ENCODE data around the gene ZMIZ1. TPM values are rescaled to one million over a fixed set of nuclear protein-coding genes. Genes with fewer than 3 reads are reported as not detected.

The ZMIZ1 gene
- total RNA-seq, 1 donor from 2014 or later, result 46.2 TPM

GRCh38 chr10:79241990-79242619, 173.3 kb downstream of the ZMIZ1 start:
- TF ChIP-seq, protein P1, sequence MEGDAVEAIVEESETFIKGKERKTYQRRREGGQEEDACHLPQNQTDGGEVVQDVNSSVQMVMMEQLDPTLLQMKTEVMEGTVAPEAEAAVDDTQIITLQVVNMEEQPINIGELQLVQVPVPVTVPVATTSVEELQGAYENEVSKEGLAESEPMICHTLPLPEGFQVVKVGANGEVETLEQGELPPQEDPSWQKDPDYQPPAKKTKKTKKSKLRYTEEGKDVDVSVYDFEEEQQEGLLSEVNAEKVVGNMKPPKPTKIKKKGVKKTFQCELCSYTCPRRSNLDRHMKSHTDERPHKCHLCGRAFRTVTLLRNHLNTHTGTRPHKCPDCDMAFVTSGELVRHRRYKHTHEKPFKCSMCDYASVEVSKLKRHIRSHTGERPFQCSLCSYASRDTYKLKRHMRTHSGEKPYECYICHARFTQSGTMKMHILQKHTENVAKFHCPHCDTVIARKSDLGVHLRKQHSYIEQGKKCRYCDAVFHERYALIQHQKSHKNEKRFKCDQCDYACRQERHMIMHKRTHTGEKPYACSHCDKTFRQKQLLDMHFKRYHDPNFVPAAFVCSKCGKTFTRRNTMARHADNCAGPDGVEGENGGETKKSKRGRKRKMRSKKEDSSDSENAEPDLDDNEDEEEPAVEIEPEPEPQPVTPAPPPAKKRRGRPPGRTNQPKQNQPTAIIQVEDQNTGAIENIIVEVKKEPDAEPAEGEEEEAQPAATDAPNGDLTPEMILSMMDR (IDR thresholded peaks at IDR 0.05), result no peak
- H3K4me1 Mint-ChIP-seq (ENCODE audit: low read depth), result peaks cover 66% of the 10 kb centered on the region
- no peaks in the 10 kb centered on the region for H3K9me3 Mint-ChIP-seq (ENCODE audit: low read depth)
- peak overlapping the region; percentile 63 for H3K27ac Mint-ChIP-seq (ENCODE audit: unreplicated experiment)
- DNase-seq (ENCODE audit: low spot score), result no peak
- H3K36me3 Mint-ChIP-seq (ENCODE audit: low read depth), result no peaks in the 10 kb centered on the region
- no peaks in the 10 kb centered on the region for H3K27me3 Mint-ChIP-seq (ENCODE audit: low read depth)
- peak overlapping the region; percentile 61 for H3K4me3 Mint-ChIP-seq (ENCODE audit: unreplicated experiment)

DNA sequence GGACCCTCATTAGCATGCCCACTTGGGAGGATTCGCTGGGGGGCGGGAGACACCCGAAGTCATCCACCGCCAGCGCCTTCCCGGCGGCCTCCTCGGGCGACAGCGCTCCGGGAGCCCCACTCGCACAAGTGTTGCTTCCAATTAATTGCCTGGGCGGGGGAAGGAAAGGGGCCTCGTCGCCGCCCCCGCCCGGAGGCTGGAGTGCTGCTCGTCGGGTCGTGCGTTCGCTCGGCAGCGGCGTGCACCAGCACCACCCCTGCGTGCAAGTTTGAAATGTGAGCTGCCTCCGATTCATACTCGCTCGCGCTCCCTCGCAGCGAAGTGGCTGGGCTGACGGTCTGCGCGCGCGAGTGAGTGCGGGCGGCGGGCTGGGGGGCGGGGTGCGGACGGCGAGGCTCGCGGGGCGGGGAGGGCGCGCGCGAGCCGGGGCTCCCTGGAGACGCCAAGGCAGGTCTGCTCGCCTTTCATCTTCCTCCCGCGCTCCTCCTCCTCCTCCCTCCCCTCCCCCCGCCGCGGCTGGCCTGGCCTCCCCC, 173.9 kb downstream of the ZMIZ1 start:
- TF ChIP-seq, protein P1 (IDR thresholded peaks at IDR 0.05), result peak; percentile 12

DNA sequence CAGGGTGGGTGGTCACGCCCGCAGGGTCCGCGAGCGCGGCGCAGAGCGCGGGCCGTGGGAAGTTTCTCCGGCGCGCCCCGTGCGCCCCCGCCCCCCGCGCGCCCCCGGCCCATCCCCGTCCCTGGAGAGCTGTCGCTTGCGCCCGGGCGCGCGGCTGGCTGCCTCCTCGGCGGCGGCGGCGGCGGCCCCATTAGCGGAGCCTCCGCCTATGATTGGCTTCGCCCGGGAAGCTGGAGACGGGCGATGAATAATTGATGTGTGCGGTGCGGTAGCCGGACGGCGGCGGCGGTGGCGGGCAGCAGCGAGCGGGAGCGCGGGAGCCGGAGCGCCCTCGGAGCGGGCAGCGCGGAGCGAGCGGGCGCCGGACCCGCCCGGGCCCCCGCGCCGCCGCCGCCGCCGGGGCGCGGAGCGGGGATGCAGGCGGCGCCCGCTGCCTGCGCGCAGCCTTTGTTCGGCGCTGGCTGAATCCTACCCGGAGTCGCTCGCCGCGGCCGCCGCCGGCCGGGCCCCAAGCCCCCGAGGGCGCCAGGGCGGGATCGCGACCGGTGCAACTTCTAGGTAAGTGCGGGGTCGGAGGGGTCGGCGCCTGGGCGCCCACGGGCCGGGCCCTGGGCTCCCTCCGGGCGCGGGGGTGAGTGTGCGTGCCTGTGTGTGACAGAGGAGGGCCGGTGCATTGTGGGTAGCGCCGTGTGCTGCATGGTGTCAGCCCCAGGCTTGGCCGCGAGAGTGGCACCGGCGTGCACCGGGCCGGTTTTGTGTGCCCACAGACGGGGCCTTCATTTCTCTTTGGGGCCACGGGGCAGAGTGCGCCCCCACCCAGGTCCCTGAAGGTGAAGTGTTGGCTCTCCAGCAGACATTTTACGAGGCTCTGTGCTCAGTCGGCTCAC, 174.7 kb downstream of the ZMIZ1 start:
- H3K4me1 Mint-ChIP-seq (ENCODE audit: low read depth), result peaks cover 61% of the 10 kb centered on the region
- DNase-seq (ENCODE audit: low spot score), result no peak
- no peak overlapping the region for H3K27ac Mint-ChIP-seq (ENCODE audit: unreplicated experiment)
- H3K27me3 Mint-ChIP-seq (ENCODE audit: low read depth), result no peaks in the 10 kb centered on the region
- no peaks in the 10 kb centered on the region for H3K9me3 Mint-ChIP-seq (ENCODE audit: low read depth)
- peak overlapping the region; percentile 57 for H3K4me3 Mint-ChIP-seq (ENCODE audit: unreplicated experiment)
- no peaks in the 10 kb centered on the region for H3K36me3 Mint-ChIP-seq (ENCODE audit: low read depth)
- TF ChIP-seq, protein P1 (IDR thresholded peaks at IDR 0.05), result no peak

More for the DNA sequence above, 173.9 kb downstream of the ZMIZ1 start:
- Mint-ChIP-seq H3K36me3 (ENCODE audit: low read depth) (no peaks in the 10 kb centered on the region), H3K9me3 (ENCODE audit: low read depth) (no peaks in the 10 kb centered on the region), H3K4me1 (ENCODE audit: low read depth) (peaks cover 61% of the 10 kb centered on the region), H3K27ac (ENCODE audit: unreplicated experiment) (no peak overlapping the region), H3K27me3 (ENCODE audit: low read depth) (no peaks in the 10 kb centered on the region), H3K4me3 (ENCODE audit: unreplicated experiment) (peak overlapping the region; percentile 62)
- no peak for DNase-seq (ENCODE audit: low spot score)

DNA sequence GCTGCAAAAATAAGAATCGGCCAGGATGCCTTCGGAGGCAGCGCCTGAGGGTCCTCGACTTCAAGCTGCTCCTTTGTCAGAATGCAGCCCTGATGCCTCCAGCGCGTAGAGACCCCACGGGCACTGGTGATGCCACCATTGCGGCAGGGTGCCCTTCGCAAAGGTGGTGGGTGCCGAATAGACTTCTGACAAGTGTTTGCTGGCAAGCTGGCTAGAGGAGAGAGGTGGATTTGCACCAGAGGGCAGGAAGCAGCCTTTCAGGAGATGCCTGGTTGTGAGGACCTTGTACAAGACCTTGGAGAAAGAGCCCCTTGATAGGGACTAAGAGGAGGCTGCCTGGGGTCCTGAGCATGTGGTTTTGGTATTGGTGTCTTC, 175.3 kb downstream of the ZMIZ1 start:
- H3K36me3 Mint-ChIP-seq (ENCODE audit: low read depth), result no peaks in the 10 kb centered on the region
- no peaks in the 10 kb centered on the region for H3K27me3 Mint-ChIP-seq (ENCODE audit: low read depth)
- no peak overlapping the region for H3K27ac Mint-ChIP-seq (ENCODE audit: unreplicated experiment)
- H3K9me3 Mint-ChIP-seq (ENCODE audit: low read depth), result no peaks in the 10 kb centered on the region
- DNase-seq (ENCODE audit: low spot score), result no peak
- peaks cover 57% of the 10 kb centered on the region for H3K4me1 Mint-ChIP-seq (ENCODE audit: low read depth)
- TF ChIP-seq, protein P1 (IDR thresholded peaks at IDR 0.05), result no peak
- H3K4me3 Mint-ChIP-seq (ENCODE audit: unreplicated experiment), result peak overlapping the region; percentile 56

DNA sequence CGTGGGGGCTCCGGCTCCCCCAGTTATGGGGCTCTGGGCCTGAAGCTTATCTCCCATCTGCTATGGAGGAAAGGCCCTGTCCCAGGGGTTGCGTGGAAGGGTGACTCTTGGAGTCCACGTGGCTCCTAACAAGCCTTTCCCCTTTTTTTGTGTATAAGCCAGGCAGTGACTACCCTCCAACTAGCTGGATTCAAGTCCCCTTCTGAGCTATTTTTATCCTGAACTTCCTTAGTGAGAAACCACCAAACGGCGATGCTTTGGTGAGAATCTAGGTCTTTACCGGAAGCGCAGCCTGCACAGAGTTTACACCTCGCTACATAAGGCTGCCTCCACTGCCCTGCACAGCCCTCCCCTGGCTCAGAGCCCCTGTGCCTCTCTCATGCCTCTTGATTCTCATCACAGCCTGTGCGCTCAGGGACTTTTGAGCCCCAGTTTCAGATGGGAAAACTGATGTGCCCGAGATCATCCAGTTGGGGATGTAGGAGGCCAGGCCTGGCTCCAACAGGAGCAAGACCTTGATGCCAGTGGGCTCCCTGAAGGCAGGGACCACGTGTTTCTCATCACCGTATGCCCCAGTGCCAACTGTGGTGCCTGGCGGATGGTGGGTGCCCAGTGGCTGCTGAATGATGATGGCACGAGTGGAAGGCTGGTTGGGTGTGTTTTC, 176.2 kb downstream of the ZMIZ1 start:
- H3K27ac Mint-ChIP-seq (ENCODE audit: unreplicated experiment), result no peak overlapping the region
- DNase-seq (ENCODE audit: low spot score), result no peak
- H3K4me3 Mint-ChIP-seq (ENCODE audit: unreplicated experiment), result no peak overlapping the region
- no peaks in the 10 kb centered on the region for H3K36me3 Mint-ChIP-seq (ENCODE audit: low read depth)
- H3K9me3 Mint-ChIP-seq (ENCODE audit: low read depth), result no peaks in the 10 kb centered on the region
- peaks cover 57% of the 10 kb centered on the region for H3K4me1 Mint-ChIP-seq (ENCODE audit: low read depth)
- TF ChIP-seq, protein P1 (IDR thresholded peaks at IDR 0.05), result no peak
- no peaks in the 10 kb centered on the region for H3K27me3 Mint-ChIP-seq (ENCODE audit: low read depth)
